ENCODE results near the gene TMEM170B. TPM values are rescaled to one million over a fixed set of nuclear protein-coding genes. Genes with fewer than 3 reads are reported as not detected.

Gene TMEM170B
- polyA plus RNA-seq, 3 donors, result 11.7 to 33.4 (median 19.7) TPM

DNA sequence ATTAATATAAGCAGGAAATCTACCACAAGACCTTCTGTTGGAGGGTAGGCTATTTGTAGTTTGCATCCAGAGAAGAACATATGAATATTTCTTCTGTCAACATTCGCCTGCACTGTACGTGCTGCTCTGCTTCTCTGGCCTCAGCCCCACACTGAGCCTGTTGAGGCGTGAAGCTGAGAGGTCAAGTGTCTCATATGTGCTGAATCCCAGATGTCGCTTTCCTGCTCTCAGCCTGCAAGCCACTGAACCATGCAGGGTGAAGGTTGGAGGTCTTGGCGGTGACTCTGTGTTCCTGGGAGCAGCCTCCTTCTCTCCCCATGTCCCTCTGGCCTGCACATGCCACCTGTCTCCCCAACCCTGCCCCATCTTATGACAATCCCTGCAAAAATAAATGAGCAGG is 83.6 kb downstream of the TMEM170B start:
- Mint-ChIP-seq H3K27ac (peak overlapping the region in 1 of 7 donors; percentile 27), H3K36me3 (no peaks in the 10 kb centered on the region), H3K27me3 (ENCODE audit: low read depth in 3 of 3) (peaks cover 0 to 2% (median 0%) of the 10 kb centered on the region in 3 donors), H3K9me3 (peaks cover 0 to 1% (median 0%) of the 10 kb centered on the region in 7 donors), H3K4me3 (no peak overlapping the region), H3K4me1 (no peaks in the 10 kb centered on the region)
- H3K36me3 ChIP-seq (replicated peaks in 1 of 2; ENCODE audit: control insufficient read depth in 1 of 2, insufficient read depth in 2 of 2, low read length in 2 of 2), result no peaks in the 10 kb centered on the region
- H3K4me2 ChIP-seq (replicated peaks; ENCODE audit: extremely low read depth, low read length, poor library complexity, severe bottlenecking), result no peak overlapping the region
- H3K4me1 ChIP-seq (ENCODE audit: control insufficient read depth in 1 of 2, insufficient read depth in 2 of 2, low read length in 2 of 2), result no peaks in the 10 kb centered on the region
- no peaks in the 10 kb centered on the region for H3K9me3 ChIP-seq (replicated peaks in 1 of 2; ENCODE audit: control insufficient read depth in 1 of 2, insufficient read depth in 1 of 2, low read length in 2 of 2)
- no peak overlapping the region for H3K4me3 ChIP-seq (replicated peaks in 1 of 3; ENCODE audit: low read depth in 2 of 3, low read length in 3 of 3)
- H4K20me1 ChIP-seq (ENCODE audit: insufficient read depth, low read length), result no peaks in the 10 kb centered on the region
- TF ChIP-seq, protein P1, sequence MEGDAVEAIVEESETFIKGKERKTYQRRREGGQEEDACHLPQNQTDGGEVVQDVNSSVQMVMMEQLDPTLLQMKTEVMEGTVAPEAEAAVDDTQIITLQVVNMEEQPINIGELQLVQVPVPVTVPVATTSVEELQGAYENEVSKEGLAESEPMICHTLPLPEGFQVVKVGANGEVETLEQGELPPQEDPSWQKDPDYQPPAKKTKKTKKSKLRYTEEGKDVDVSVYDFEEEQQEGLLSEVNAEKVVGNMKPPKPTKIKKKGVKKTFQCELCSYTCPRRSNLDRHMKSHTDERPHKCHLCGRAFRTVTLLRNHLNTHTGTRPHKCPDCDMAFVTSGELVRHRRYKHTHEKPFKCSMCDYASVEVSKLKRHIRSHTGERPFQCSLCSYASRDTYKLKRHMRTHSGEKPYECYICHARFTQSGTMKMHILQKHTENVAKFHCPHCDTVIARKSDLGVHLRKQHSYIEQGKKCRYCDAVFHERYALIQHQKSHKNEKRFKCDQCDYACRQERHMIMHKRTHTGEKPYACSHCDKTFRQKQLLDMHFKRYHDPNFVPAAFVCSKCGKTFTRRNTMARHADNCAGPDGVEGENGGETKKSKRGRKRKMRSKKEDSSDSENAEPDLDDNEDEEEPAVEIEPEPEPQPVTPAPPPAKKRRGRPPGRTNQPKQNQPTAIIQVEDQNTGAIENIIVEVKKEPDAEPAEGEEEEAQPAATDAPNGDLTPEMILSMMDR (IDR thresholded peaks at IDR 0.05), result no peak
- H3K79me2 ChIP-seq (ENCODE audit: insufficient read depth, low read length), result no peaks in the 10 kb centered on the region
- intact Hi-C loops (cut with micrococcal nuclease), result no loop called here
- no peak overlapping the region for H3K9ac ChIP-seq (ENCODE audit: insufficient read depth, low read length, poor library complexity, severe bottlenecking)
- no peak overlapping the region for H2AFZ ChIP-seq (ENCODE audit: insufficient read depth, low read depth, low read length, poor library complexity, severe bottlenecking)
- H3K27me3 ChIP-seq (ENCODE audit: control insufficient read depth in 2 of 2, insufficient read depth in 2 of 2, low read length in 2 of 2), result no peaks in the 10 kb centered on the region
- no peak overlapping the region for H3K27ac ChIP-seq (ENCODE audit: low read depth in 1 of 2, low read length in 2 of 2)
- 96% methylated on average over 3 of the region's 5 CpGs for WGBS (ENCODE audit: insufficient coverage)
- DNase-seq, result no peak

- Histone ChIP-seq H3K4me3 (replicated peaks in 1 of 3; ENCODE audit: low read depth in 2 of 3, low read length in 3 of 3) (no peak overlapping the region), H3K4me1 (ENCODE audit: control insufficient read depth in 1 of 2, insufficient read depth in 2 of 2, low read length in 2 of 2) (no peaks in the 10 kb centered on the region), H2AFZ (ENCODE audit: insufficient read depth, low read depth, low read length, poor library complexity, severe bottlenecking) (no peak overlapping the region), H3K36me3 (replicated peaks in 1 of 2; ENCODE audit: control insufficient read depth in 1 of 2, insufficient read depth in 2 of 2, low read length in 2 of 2) (no peaks in the 10 kb centered on the region), H3K9ac (ENCODE audit: insufficient read depth, low read length, poor library complexity, severe bottlenecking) (no peak overlapping the region), H3K9me3 (replicated peaks in 1 of 2; ENCODE audit: control insufficient read depth in 1 of 2, insufficient read depth in 1 of 2, low read length in 2 of 2) (no peaks in the 10 kb centered on the region), H3K79me2 (ENCODE audit: insufficient read depth, low read length) (no peaks in the 10 kb centered on the region), H3K4me2 (replicated peaks; ENCODE audit: extremely low read depth, low read length, poor library complexity, severe bottlenecking) (no peak overlapping the region), H3K27ac (ENCODE audit: low read depth in 1 of 2, low read length in 2 of 2) (no peak overlapping the region), H4K20me1 (ENCODE audit: insufficient read depth, low read length) (no peaks in the 10 kb centered on the region), H3K27me3 (ENCODE audit: control insufficient read depth in 2 of 2, insufficient read depth in 2 of 2, low read length in 2 of 2) (no peaks in the 10 kb centered on the region)
- peaks cover 0 to 2% (median 0%) of the 10 kb centered on the region in 3 donors for H3K27me3 Mint-ChIP-seq (ENCODE audit: low read depth in 3 of 3)
- no peak overlapping the region for H3K4me3 Mint-ChIP-seq
- H3K36me3 Mint-ChIP-seq, result no peaks in the 10 kb centered on the region
- TF ChIP-seq, protein P1 (IDR thresholded peaks at IDR 0.05), result no peak
- peaks cover 0 to 2% (median 0%) of the 10 kb centered on the region in 7 donors for H3K9me3 Mint-ChIP-seq
- H3K4me1 Mint-ChIP-seq, result no peaks in the 10 kb centered on the region
- intact Hi-C loops (cut with micrococcal nuclease), result no loop called here
- H3K27ac Mint-ChIP-seq, result no peak overlapping the region
- no peak for DNase-seq
- whole genome bisulfite sequencing (ENCODE audit: insufficient coverage), result no CpG with 5 or more reads among the region's 4 CpGs
Measured at GRCh38 chr6:11622156-11622555, 84.6 kb downstream of the TMEM170B start.
